HG03442 (cell line): Measurements from ENCODE around the gene CFAP73.
"Not testable (repeated sequence)": the region's sequence is repeated elsewhere in the genome, so short reads cannot be mapped to it uniquely, and the experiment has no call there.

ENCODE experiments used
- ATAC-seq: cut with Tn5 transposase; IDR thresholded peaks from one replicate; pipeline ENCODE4 v1.9.1; 2021; ENCODE audit warnings: mild to moderate bottlenecking, moderate library complexity; ENCODE audit not compliant: unreplicated experiment

CFAP73 gene

GRCh38 chr12:113149361-113150150 lies at the start of gene CFAP73:
CFAP73 (plus strand) TSS chr12:113149724; CDS start chr12:113149858, 134 bp downstream.
- ATAC-seq = no peak

DNA sequence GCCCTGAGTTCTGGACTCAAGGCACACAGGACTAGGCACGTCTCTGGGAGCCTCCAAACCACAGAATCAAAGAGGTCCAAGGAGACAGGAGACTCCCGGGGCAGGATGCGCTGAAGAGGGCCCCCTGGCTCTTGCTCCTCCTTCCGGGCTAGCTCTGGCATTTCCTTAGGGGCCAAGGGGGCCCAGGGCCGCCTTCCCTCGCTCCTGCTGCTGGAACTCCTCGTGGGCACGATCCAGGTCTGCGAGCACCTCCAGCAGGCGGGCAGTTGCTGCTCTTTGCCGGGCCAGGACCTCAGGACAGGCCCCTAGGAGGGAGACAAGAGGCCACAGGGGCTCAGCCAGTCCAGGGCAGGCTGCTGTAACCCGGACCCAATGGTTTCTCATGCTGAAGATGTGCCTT lies 49.8 kb upstream of the CFAP73 start:
- ATAC-seq = no peak

- ATAC-seq = no peak
These were observed 47.8 kb upstream of the CFAP73 start for GRCh38 chr12:113101751-113102150.

- ATAC-seq = no peak
These were observed 46.7 kb upstream of the CFAP73 start for GRCh38 chr12:113102811-113103210.

GRCh38 chr12:113103756-113104450 lies 45.6 kb upstream of the CFAP73 start:
- ATAC-seq = no peak

DNA sequence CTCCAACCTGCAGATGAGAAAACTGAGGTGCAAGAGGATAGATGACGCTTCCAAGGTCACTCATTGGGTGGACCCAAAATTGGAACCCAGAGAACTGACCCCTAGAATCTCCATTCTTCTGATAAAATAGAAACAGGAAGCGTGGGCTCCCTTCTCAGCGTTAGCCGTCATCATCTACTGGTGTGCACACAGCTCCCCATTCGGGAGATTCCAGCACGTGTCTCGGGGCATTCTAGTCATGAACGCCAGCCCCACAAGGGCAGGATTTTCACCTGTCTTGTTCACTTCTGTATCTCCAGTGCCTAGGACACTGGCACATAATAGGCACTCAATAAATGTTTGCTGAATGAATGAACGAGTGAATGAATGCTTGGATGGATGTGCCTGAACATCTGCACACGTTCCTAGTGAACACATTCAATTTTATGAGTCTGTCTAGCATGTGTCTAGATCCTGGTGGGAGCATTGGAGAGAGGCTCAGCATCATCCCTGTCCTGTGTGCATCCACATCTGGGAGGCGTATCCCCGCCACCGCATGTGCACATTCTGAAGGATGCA lies 44.5 kb upstream of the CFAP73 start:
- no peak for ATAC-seq

DNA sequence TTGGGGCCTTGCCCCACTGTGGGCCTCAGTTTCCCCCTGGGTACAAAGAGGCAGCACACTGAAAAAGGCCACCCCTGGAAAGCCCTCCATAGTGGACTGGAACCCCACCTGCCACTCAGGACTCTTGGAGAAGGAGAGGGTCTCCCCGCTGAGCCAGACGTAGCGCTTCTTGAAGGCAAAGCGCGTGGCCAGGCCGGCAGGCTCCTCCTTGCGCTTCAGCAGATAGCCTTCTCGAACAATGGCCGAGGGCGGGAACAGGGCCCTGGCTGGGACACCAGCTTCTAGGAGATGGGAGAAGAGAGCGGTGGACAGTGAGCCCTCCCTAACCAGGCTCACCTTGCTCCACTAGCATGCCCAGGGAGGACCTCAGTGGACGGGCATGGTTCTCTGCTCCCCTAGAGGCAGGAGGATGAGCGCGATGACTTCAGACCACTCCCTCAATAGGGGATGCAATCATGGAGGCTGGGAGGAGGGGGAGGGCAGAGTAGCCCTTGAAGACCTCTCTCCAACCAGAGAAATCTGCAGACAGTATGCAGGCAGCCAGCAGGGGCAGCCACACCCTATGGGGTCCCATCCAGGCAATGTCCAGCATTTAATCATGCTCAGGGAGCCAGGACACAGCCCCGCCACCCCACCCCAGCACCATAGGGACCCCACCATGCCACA lies 43.8 kb upstream of the CFAP73 start:
- no peak for ATAC-seq

DNA sequence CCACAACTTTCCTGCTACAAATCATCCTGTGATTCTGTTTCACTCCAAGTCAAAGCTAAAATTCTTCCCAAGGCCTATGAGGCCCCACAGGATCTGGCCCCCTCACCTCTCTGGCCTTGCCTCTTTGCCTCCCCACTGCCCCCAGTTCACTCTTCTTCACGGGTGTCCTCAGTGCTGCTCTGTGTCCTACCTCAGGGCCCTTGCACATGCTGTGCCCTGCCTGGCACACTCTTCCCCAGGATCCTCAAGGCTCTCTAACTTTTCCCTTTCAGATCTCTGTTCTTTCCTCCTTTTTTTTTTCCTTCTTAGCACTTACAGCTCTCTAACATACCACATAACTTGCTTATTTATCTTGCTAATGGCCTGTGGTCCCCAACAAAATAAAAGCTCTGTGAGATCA lies 43.2 kb upstream of the CFAP73 start:
- ATAC-seq = no peak

GRCh38 chr12:113108308-113108707 lies 41.2 kb upstream of the CFAP73 start:
- no peak for ATAC-seq

DNA sequence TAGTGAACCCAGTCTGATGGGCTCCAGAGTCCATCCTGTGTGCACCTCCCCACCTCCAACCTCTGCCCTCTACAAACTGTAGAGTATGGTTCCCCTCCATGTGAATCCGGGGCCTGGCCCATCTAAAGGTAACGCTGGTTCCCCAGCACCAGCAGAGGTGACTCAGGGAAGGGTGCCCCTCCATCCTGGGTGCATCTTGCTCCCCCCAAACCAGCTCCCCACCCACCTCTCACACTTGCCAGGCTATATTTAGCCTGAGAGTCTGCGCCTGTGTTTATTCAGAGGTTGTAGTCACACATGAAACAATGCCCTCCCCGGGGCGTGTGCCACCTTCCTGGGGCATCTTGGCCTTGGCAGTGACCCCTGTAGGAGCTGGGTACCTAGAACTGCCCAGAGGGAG lies 40.2 kb upstream of the CFAP73 start:
- no peak for ATAC-seq

DNA sequence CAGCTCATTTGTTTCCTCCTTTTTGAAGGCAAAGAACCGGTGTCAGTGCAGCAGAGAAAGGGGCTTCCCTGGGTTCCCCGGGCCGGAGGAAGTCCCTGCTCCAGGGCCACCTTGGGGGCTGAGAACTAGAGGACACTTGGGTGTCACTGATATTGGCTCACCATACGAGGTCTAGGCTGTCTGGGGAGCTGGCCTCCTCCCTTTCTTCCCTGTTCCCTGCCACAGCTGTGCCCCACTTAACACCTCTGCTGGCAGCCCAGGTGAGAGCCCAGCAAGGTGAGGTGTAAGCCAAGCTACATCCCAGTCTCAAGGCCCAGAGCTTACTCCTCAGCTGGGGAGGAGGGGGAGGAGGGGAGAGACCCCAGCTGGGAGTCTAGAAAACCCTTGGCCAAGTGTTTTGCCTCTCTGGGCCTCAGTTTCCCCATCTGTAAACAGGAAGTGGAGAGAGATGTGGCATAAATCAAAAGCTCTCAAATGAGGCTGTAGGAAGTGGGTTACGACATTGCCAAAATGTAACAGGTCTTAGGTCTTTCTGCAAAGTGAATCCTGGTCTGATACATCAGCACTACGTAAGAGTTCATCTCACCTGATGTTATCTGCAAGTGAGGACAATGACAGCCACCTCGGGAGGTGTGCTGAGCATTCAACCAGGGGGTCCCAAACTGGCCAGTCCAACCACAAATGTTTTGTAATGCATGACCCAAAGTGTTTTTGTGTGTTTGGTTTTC lies 39.5 kb upstream of the CFAP73 start:
- no peak for ATAC-seq

DNA sequence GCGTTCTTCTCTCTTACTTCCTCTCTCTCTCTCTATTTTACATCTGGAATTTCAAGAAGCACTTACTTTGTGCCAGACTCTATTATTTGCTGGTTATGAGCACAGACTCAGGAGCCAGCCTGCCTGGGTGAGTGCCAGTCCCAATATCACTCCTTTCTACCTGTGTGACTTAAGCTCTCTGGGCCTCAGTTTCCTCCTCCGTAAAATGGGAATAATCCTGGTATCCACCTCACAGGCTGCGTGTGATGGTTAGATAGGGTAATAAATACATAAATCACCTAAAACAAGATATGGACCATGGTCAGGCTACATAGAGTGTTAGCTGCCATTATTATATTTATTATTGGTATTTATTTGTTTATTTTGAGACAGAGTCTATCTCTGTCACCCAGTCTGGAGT lies 38.3 kb upstream of the CFAP73 start:
- ATAC-seq = no peak

GRCh38 chr12:113112043-113112899 lies 37.3 kb upstream of the CFAP73 start:
- ATAC-seq = no peak

DNA sequence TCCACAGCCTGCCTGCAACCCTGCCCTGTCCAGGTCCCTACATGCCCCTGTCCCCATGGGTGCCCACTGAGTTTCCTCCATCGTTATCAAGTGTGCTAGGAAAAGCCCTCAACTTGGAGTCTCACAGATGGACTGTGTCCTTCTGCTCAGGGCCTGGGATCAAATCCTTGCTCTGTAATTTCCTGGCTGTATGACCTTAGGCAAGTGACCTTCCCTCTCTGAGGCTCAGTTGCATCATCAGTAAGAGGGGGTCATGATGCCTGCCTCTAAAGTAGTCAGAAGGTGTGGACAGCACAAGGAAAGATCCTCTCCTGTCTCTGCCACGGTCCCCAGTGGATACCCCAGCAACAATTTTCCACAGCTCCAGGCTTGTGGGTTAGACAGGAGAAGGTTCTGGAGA lies 36.1 kb upstream of the CFAP73 start:
- no peak for ATAC-seq

DNA sequence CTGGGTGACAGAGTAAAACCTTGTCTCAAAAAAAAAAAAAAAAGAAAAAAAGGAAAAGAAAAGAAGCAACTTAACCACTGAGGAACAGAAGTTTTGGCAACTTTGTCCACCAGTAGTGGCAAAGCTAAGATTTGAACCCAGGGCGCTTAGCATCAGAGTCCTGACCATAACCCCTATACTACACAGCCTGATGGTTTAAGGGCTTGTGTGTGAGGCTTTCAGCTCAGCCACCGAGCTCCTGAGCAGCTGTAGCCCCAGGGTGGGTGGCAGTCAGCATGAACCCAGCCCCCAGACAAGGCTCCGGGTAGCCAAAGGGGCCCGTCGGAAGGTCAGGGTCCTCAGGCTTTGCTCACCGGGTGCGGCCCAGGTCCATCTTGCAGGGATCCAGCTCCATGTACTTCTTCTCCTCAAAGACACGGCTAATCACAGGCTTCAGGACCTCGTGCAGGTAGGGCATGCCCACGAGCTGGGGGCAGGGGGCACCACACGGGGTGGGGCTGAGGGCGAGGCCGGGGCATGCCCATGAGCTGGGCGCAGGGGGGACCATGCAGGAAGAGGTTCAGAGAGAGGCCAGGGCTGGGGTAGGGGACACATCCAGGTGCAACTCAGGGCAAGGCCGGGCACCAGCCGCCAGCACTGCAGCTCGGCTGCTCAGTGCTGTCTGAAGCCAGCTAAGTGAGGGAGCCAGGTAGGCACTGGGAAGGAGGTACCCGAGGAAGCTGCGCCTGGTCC lies 34.9 kb upstream of the CFAP73 start:
- no peak for ATAC-seq

GRCh38 chr12:113115455-113116126 lies 33.9 kb upstream of the CFAP73 start:
- no peak for ATAC-seq

DNA sequence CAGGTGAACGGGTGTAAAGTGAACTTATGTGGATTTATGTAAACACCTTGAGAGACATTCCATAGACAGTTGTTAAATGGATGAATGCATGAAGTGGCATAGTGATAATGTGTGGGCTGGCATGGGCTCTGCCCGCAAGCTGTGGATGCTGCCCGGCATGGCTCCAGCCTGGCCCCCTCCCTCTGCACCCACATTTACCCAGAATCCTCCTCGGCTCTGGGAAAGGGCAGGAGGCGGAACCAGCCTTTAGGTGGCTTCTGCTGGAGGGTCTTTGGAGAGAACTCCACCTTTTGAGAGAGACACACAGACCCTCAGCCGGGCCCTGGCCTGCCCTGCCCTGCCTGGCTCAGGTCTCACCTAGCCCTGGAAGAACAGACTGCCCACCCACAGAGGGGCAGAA lies 32.6 kb upstream of the CFAP73 start:
- no peak for ATAC-seq

GRCh38 chr12:113117684-113118083 lies 31.8 kb upstream of the CFAP73 start:
- not testable (repeated sequence) for ATAC-seq

GRCh38 chr12:113118142-113118541 lies 31.4 kb upstream of the CFAP73 start:
- no peak for ATAC-seq
